ENCODE measurements around the gene TRPM5. TPM values are rescaled to one million over a fixed set of nuclear protein-coding genes. Genes with fewer than 3 reads are reported as not detected.

TRPM5 gene
- total and polyA plus RNA-seq, 2 donors (not counting 1 experiment from before 2014, with no cell fraction given), result 0.03 TPM; not detected in 1

DNA sequence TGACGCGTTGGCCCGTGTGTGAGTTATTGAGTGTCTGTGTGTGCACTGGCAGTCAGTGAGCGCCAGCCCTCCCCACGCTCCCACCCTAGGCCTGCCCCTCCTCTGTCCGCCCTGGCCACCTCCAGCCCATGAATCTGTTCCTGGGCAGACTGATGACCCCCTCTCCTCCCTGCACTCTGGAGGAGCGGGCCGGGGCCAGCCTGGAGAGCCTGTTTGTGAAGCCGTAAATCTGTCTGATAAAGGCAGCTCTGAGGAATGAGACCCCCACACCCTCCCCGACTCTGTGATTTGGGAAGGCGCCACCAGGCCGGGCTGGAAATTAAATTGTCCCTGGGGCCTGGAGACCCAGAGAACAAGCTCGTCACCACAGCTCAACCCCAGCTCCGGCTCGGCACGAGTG, 35.2 kb downstream of the TRPM5 start:
- peaks cover 2% of the 10 kb centered on the region for H4K20me1 ChIP-seq (ENCODE audit: control insufficient read depth, insufficient read depth, low read length, poor library complexity, severe bottlenecking)
- no peaks in the 10 kb centered on the region for H3K4me1 ChIP-seq (ENCODE audit: control insufficient read depth in 2 of 2, insufficient read depth in 2 of 2, low read length in 2 of 2)
- CTCF ChIA-PET, result interaction anchor here (1.0 to 2.2 kb wide), 3 partner anchors 9 to 104 kb away, joined by 4 to 15 read pairs (median 7); partner anchors contain the start of gene TSSC4
- no peaks in the 10 kb centered on the region for H3K9me3 ChIP-seq (ENCODE audit: control extremely low read depth in 1 of 3, control insufficient read depth in 2 of 3, insufficient read depth in 1 of 3, low read length in 2 of 3)
- 92% methylated on average over 10 of the region's 16 CpGs for WGBS (ENCODE audit: insufficient coverage)
- no peak overlapping the region for H3K4me3 Mint-ChIP-seq
- H3K4me2 ChIP-seq (replicated peaks; ENCODE audit: low read depth, low read length, poor library complexity, severe bottlenecking), result no peak overlapping the region
- H3K27ac ChIP-seq (ENCODE audit: low read length in 2 of 2), result no peak overlapping the region
- H3K79me2 ChIP-seq (ENCODE audit: control insufficient read depth, insufficient read depth, low read length), result no peaks in the 10 kb centered on the region
- H3K27me3 ChIP-seq (replicated peaks in 1 of 4; ENCODE audit: control extremely low read depth in 1 of 4, control insufficient read depth in 3 of 4, insufficient read depth in 4 of 4, low read length in 3 of 4), result no peaks in the 10 kb centered on the region
- H3K9ac ChIP-seq (ENCODE audit: low read length), result no peak overlapping the region
- TF ChIP-seq CTCF (IDR thresholded peaks at IDR 0.05) (no peak), EZH2 (IDR thresholded peaks at IDR 0.05; ENCODE audit: borderline replicate concordance, insufficient read depth, low read depth, low read length, poor library complexity, severe bottlenecking) (no peak)
- H3K27ac Mint-ChIP-seq, result no peak overlapping the region
- H3K9me3 Mint-ChIP-seq (ENCODE audit: insufficient read depth), result no peaks in the 10 kb centered on the region
- H3K36me3 ChIP-seq (replicated peaks in 1 of 2; ENCODE audit: control extremely low read depth in 1 of 2, control insufficient read depth in 1 of 2, extremely low read depth in 1 of 2, insufficient read depth in 2 of 2, low read length in 1 of 2), result peaks cover 0 to 3% of the 10 kb centered on the region in 2 experiments
- POLR2A ChIA-PET, result no interaction called here
- intact Hi-C loops (cut with micrococcal nuclease), result no loop called here
- H3K4me1 Mint-ChIP-seq, result no peaks in the 10 kb centered on the region
- H3K27me3 Mint-ChIP-seq, result no peaks in the 10 kb centered on the region
- H2AFZ ChIP-seq (ENCODE audit: insufficient read depth, low read depth, low read length, poor library complexity, severe bottlenecking), result no peak overlapping the region
- no peak overlapping the region for H3K4me3 ChIP-seq (ENCODE audit: control extremely low read depth in 1 of 5, extremely low read depth in 1 of 5, insufficient read depth in 1 of 5, low read depth in 2 of 5, low read length in 4 of 5)
- ATAC-seq (ENCODE audit: low read depth) (no peak), DNase-seq (no peak)

DNA sequence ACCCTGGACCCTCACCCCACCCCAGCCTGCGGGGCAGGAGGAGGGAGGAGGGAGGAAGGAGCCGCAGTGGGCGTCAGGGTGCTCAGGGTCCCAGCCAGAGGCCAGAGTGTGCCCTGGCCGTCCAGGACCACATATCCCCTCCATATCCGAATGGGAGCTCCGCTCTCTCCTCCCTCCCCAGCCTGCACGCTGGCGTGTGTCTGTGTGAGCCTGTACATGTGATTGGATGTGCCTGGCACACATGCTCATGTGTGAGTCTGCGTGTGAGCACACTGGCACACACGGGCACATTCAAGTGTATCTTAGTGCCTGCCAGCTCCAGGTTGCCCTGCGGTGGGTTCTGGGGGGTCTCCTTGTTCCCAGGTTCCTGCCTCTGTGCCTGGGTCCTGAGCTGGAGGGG, 35.6 kb downstream of the TRPM5 start:
- DNase-seq (no peak), ATAC-seq (ENCODE audit: low read depth) (no peak)
- H3K9ac ChIP-seq (ENCODE audit: low read length), result no peak overlapping the region
- peaks cover 6% of the 10 kb centered on the region for H4K20me1 ChIP-seq (ENCODE audit: control insufficient read depth, insufficient read depth, low read length, poor library complexity, severe bottlenecking)
- WGBS (ENCODE audit: insufficient coverage), result 91% methylated on average over 3 of the region's 11 CpGs
- H3K27me3 Mint-ChIP-seq, result no peaks in the 10 kb centered on the region
- TF ChIP-seq CTCF (IDR thresholded peaks at IDR 0.05) (no peak), EZH2 (IDR thresholded peaks at IDR 0.05; ENCODE audit: borderline replicate concordance, insufficient read depth, low read depth, low read length, poor library complexity, severe bottlenecking) (no peak)
- no peaks in the 10 kb centered on the region for H3K79me2 ChIP-seq (ENCODE audit: control insufficient read depth, insufficient read depth, low read length)
- H3K4me3 ChIP-seq (ENCODE audit: control extremely low read depth in 1 of 5, extremely low read depth in 1 of 5, insufficient read depth in 1 of 5, low read depth in 2 of 5, low read length in 4 of 5), result no peak overlapping the region
- H3K4me1 Mint-ChIP-seq, result no peaks in the 10 kb centered on the region
- peaks cover 0 to 6% of the 10 kb centered on the region in 2 experiments for H3K36me3 ChIP-seq (replicated peaks in 1 of 2; ENCODE audit: control extremely low read depth in 1 of 2, control insufficient read depth in 1 of 2, extremely low read depth in 1 of 2, insufficient read depth in 2 of 2, low read length in 1 of 2)
- no peak overlapping the region for H3K4me2 ChIP-seq (replicated peaks; ENCODE audit: low read depth, low read length, poor library complexity, severe bottlenecking)
- intact Hi-C loops (cut with micrococcal nuclease), result no loop called here
- no peak overlapping the region for H3K27ac ChIP-seq (ENCODE audit: low read length in 2 of 2)
- H3K27me3 ChIP-seq (replicated peaks in 1 of 4; ENCODE audit: control extremely low read depth in 1 of 4, control insufficient read depth in 3 of 4, insufficient read depth in 4 of 4, low read length in 3 of 4), result no peaks in the 10 kb centered on the region
- H2AFZ ChIP-seq (ENCODE audit: insufficient read depth, low read depth, low read length, poor library complexity, severe bottlenecking), result no peak overlapping the region
- no peaks in the 10 kb centered on the region for H3K4me1 ChIP-seq (ENCODE audit: control insufficient read depth in 2 of 2, insufficient read depth in 2 of 2, low read length in 2 of 2)
- POLR2A ChIA-PET, result no interaction called here
- no peaks in the 10 kb centered on the region for H3K9me3 Mint-ChIP-seq (ENCODE audit: insufficient read depth)
- CTCF ChIA-PET, result interaction anchor here (1.5 to 2.2 kb wide), 2 partner anchors 11 to 103 kb away, joined by 7 to 15 read pairs; no protein-coding TSS in a partner anchor
- no peaks in the 10 kb centered on the region for H3K9me3 ChIP-seq (ENCODE audit: control extremely low read depth in 1 of 3, control insufficient read depth in 2 of 3, insufficient read depth in 1 of 3, low read length in 2 of 3)
- H3K4me3 Mint-ChIP-seq, result no peak overlapping the region
- H3K27ac Mint-ChIP-seq, result no peak overlapping the region
